Effector CD4-positive, alpha-beta T cell (primary cell): Measurements from ENCODE around the gene THRB.
"Not testable (repeated sequence)": the region's sequence is repeated elsewhere in the genome, so short reads cannot be mapped to it uniquely, and the experiment has no call there.

ENCODE experiments used
- DNase-seq: peaks from one replicate; pipeline ENCODE4 v3.0.0-alpha.2; 2020

THRB gene

GRCh38 chr3:24443476-24443875, 51.2 kb downstream of the THRB start:
- no peak for DNase-seq

GRCh38 chr3:24440760-24441464, 53.7 kb downstream of the THRB start:
- DNase-seq = no peak

- no peak for DNase-seq
Measured at GRCh38 chr3:24439021-24439420, 55.6 kb downstream of the THRB start.

- no peak for DNase-seq
Measured at GRCh38 chr3:24437326-24437725, 57.3 kb downstream of the THRB start.

GRCh38 chr3:24435584-24435983, 59.1 kb downstream of the THRB start:
- DNase-seq = no peak

GRCh38 chr3:24434651-24435050, 60.0 kb downstream of the THRB start:
- no peak for DNase-seq

- no peak for DNase-seq
Measured at GRCh38 chr3:24433838-24434591, 60.6 kb downstream of the THRB start.

GRCh38 chr3:24432989-24433388, 61.7 kb downstream of the THRB start:
- DNase-seq = no peak

GRCh38 chr3:24428481-24428880, 66.2 kb downstream of the THRB start:
- no peak for DNase-seq

- DNase-seq = no peak
Measured at GRCh38 chr3:24426896-24427295, 67.8 kb downstream of the THRB start.

GRCh38 chr3:24420829-24421228, 73.8 kb downstream of the THRB start:
- not testable (repeated sequence) for DNase-seq

GRCh38 chr3:24420224-24420623, 74.4 kb downstream of the THRB start:
- DNase-seq = no peak

- DNase-seq = no peak
Measured at GRCh38 chr3:24419067-24419791, 75.4 kb downstream of the THRB start.

- DNase-seq = no peak
Measured at GRCh38 chr3:24417730-24418129, 76.9 kb downstream of the THRB start.

GRCh38 chr3:24416224-24416623, 78.4 kb downstream of the THRB start:
- DNase-seq = no peak

- DNase-seq = no peak
Measured at GRCh38 chr3:24415824-24416223, 78.8 kb downstream of the THRB start.

- DNase-seq = not testable (repeated sequence)
Measured at GRCh38 chr3:24413662-24414061, 81.0 kb downstream of the THRB start.

- DNase-seq = no peak
Measured at GRCh38 chr3:24410860-24411259, 83.8 kb downstream of the THRB start.

GRCh38 chr3:24407980-24408680, 86.5 kb downstream of the THRB start:
- DNase-seq = no peak

GRCh38 chr3:24406900-24407299, 87.8 kb downstream of the THRB start:
- no peak for DNase-seq

GRCh38 chr3:24405057-24405456, 89.6 kb downstream of the THRB start:
- DNase-seq = no peak

GRCh38 chr3:24401811-24402185, 92.9 kb downstream of the THRB start:
- no peak for DNase-seq
